GM04504 (cell line): ENCODE data around the gene F2R.
"Not testable (repeated sequence)": the region's sequence is repeated elsewhere in the genome, so short reads cannot be mapped to it uniquely, and the experiment has no call there.

ENCODE experiments used
- DNase-seq: peaks from one replicate; pipeline ENCODE4 v3.0.0-alpha.2; 2012; ENCODE audit warnings: low read depth

The F2R gene

DNA sequence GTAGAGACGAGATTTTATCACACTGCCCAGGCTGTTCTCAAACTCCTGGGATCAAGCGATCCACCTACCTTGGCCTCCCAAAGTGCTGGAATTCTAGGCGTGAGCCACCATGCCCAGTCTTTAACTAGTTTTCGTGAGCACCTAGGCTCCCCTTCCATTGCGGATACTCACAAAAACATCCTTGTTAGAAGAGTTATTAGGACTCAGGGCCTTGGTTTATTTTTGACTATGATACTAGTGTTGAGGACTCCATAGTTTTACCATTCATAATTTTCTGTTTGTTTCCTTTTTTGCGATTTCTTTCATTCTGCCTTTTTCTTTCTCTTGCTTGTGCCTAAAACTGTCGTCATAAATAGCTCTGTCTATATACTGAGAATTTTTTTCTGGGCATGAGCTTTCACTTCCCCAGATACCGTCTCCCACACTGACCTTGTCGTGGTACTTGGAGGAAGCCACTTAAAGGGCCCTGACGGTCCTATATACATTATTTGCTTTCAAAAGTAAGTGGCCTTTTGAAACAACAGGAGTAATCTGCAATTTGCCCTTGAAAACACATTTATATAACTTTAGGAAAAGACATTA lies 5.2 kb downstream of the F2R start:
- no peak for DNase-seq

- DNase-seq = no peak
Observed at GRCh38 chr5:76723266-76723665, 7.3 kb downstream of the F2R start.

GRCh38 chr5:76723906-76724305 lies 8.0 kb downstream of the F2R start:
- DNase-seq = no peak

- no peak for DNase-seq
Observed at GRCh38 chr5:76724871-76725270, 8.9 kb downstream of the F2R start.

DNA sequence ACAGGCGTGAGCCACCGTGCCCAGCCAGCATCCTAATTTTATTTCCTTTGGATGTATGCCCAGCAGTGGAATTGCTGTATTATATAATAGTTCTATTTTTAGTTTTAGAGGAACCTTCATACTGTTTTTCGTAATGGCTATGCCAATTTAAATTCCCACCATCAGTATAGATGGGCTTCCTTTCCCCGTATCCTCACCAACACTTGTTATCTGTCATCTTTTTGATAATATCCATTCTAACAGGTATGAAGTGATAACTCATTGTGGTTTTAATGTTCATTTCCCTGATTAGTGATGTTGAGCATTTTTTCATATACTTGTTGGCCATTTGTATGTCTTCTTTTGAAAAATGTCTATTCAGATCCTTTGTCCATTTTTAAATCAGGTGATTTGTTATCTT lies 13.0 kb downstream of the F2R start:
- DNase-seq = no peak

GRCh38 chr5:76729373-76730290 lies 13.7 kb downstream of the F2R start:
- DNase-seq = no peak

DNA sequence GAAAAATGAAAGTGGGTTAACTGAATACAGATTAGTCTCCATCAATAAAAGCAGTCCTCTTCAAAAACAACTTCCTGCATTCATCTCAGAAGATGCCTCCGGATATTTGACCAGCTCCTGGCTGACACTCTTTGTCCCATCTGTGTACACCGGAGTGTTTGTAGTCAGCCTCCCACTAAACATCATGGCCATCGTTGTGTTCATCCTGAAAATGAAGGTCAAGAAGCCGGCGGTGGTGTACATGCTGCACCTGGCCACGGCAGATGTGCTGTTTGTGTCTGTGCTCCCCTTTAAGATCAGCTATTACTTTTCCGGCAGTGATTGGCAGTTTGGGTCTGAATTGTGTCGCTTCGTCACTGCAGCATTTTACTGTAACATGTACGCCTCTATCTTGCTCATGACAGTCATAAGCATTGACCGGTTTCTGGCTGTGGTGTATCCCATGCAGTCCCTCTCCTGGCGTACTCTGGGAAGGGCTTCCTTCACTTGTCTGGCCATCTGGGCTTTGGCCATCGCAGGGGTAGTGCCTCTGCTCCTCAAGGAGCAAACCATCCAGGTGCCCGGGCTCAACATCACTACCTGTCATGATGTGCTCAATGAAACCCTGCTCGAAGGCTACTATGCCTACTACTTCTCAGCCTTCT lies 16.6 kb downstream of the F2R start:
- DNase-seq = no peak

- no peak for DNase-seq
Observed at GRCh38 chr5:76733049-76733417, 17.1 kb downstream of the F2R start.

GRCh38 chr5:76735762-76736545 lies 20.0 kb downstream of the F2R start:
- DNase-seq = no peak

DNA sequence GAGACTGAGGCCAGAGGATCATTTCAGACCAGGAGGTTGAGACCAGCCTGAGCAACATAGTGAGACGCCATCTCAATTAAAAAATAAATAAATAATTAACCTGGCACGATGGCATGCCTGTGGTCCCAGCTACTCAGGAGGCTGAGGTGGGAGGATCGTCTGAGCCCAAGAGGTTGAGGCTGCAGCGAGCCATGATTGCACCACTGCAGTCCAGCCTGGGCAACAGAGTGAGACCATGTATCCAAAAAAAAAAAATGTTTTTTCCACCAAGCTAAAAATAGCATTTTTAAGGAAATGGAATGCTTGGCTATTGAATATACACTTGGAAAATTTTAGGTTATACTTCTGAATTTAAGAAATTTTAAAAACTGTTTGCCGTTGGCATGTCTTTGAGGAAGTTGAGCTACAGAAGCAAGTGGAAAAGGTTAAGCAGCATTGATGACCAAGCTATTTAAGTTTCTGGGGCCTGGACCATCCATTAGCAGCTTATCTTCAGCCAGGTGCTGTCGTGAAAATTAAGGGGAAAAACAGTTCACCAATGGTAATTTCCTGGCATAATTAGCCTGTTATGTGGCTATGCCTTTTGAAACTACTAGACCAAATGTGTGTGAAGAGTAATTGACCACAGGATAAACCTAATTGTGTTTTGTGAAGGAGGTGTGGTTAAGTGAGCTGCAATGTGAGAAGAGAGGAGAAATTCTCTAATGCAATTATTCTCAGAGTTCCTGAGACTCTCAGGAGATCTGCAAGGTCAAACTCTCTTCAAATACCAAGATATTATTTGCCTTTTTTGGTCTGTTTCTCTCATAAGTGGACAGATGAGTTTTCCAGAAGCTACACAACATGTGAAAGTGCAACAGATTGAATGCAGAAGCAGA lies 21.0 kb downstream of the F2R start:
- DNase-seq = no peak

GRCh38 chr5:76737846-76738245 lies 21.9 kb downstream of the F2R start:
- no peak for DNase-seq

DNA sequence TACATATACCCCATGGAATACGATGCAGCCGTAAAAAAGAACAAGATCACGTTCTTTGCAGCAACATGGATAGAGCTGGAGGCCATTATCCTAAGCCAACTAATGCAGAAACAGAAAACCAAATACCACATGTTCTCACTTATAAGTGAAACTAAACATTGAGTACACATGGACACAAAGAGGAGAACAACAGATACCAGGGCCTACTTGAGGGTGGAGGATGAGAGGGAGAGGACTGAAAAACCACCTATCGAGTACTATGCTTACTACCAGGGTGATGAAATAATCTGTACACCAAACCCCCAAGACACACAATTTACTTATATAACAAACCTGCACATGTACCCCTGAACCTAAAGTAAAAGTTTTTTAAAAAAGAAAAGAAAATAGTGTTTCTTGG lies 25.6 kb downstream of the F2R start:
- DNase-seq = not testable (repeated sequence)

- DNase-seq = peak; percentile 24
Observed at GRCh38 chr5:76742583-76742982, 26.7 kb downstream of the F2R start.

DNA sequence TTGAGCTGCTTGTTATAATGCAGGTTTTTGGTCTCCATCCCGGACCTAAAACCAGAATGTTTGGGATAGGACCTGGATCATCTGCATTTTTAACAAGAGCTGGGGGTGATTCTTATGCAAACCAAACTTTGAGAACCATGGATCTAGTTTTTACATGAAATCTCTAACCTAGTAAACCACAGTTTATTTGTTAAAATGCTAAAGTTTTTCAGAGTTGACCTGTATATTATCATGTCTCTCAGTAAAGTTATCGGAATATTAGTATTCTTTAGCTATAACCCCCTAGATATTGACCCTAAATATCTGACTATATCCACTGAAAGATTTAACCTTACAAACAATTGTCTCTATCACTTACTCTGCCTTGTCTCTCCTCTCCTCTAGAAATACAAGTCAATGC lies 28.7 kb downstream of the F2R start:
- DNase-seq = no peak

DNA sequence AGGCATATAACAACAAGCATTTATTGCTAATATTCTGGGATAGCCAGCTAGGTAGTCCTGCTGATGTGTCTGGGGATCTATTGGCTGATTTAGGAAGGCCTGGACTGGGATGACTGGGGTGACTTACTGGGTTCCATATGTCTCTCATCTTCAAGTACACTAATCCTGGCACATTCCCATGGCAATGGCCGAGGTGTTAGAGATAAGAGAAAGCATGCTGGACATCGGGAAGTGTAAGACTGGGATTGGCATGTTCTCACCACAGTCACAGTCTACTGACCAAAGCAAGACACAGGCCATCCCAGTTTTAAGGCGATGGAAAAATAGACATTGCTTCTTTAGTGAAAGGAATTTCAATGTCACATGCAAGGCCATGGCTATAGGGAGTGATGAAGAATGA lies 29.7 kb downstream of the F2R start:
- DNase-seq = no peak

GRCh38 chr5:76746677-76747076 lies 30.8 kb downstream of the F2R start:
- no peak for DNase-seq

DNA sequence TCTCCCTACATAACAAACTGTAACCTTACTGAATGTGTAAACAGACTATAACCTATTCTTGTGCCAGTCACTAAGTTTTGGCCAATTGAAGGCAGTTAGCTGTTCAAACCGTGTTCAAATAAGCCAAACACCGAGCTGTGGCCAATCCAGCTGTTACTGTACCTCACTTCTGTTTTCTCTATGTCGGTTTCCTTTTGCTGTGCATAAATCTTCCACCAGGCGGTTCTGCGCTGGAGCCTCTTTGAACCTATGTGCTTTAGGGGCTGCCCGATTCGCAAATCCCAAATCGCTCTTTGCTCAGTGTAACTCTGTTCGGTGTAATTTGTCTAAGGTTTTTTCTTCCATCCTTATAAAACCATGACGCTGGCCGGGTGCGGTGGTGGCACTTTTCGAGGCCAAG lies 31.8 kb downstream of the F2R start:
- DNase-seq = no peak

GRCh38 chr5:76751291-76751690 lies 35.4 kb downstream of the F2R start:
- DNase-seq = no peak

- DNase-seq = no peak
Observed at GRCh38 chr5:76754668-76755078, 38.7 kb downstream of the F2R start.

DNA sequence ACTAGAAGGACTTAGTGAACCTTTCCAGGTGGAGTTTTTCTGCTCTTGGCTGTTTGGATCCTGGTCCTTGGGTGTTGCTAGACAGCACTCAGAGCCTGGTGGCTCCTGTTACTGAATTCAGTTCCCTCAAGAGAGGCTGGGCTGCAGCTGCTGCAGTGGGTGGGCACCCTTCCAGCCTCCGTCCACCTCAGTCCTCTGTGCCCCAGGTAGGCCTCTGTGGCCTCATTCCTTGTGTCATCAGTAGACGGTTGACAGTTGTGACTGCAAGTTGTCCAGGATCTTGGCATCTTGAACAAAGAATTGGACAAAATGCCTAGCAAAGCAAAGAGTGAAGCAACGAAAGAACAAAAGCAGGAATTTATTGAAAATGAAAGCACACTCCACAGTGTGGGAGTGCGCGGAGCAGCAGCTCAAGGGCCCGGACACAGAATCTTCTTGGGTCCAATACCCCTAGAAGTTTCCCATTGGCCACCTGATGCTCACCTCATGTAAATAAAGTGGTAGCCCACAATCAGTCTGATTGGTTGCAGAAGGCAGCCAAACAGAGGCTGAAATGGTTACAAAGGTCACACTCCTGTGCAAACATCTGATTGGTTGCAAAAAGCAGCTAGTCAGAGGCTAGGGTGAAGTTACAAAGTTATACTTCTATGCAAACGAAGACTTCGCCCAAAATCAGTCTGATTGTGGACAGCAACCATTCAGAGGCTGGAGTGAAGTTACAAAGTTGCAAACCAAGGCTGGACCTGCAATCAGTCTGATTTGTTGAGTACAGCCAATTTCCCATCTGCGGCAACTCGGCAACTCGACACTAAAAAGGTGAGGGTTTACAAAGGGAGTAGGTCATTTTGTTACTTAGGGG lies 40.1 kb downstream of the F2R start:
- DNase-seq = no peak

- no peak for DNase-seq
Observed at GRCh38 chr5:76757049-76757448, 41.1 kb downstream of the F2R start.
